H9 (cell line): ENCODE data around the gene PNPLA1. TPM values are rescaled to one million over a fixed set of nuclear protein-coding genes. Genes with fewer than 3 reads are reported as not detected.

ENCODE experiments used
- DNase-seq: peaks from one replicate; pipeline ENCODE4 v3.0.0-alpha.2; 2017
- H2AFZ ChIP-seq: one replicate; pipeline ENCODE4 v1.6.1; 2013; ENCODE audit warnings: mild to moderate bottlenecking, low read length, control low read depth, moderate library complexity
- H2AK5ac ChIP-seq: 2 replicates; pipeline ENCODE4 v1.6.1; 2013; ENCODE audit warnings: low read length, control low read depth, mixed read lengths; ENCODE audit not compliant: insufficient read length
- H2BK120ac ChIP-seq: one replicate; pipeline ENCODE4 v1.6.1; 2013; ENCODE audit warnings: low read depth, mild to moderate bottlenecking, low read length, control low read depth, inconsistent platforms; ENCODE audit not compliant: poor library complexity, severe bottlenecking
- H2BK12ac ChIP-seq: 2 replicates; pipeline ENCODE4 v1.6.1; 2013; ENCODE audit warnings: low read length, control low read depth, mixed read lengths, low read depth; ENCODE audit not compliant: insufficient read length
- H2BK15ac ChIP-seq: 2 replicates; pipeline ENCODE4 v1.6.1; 2013; ENCODE audit warnings: low read depth, low read length, control low read depth
- H2BK20ac ChIP-seq: one replicate; pipeline ENCODE4 v1.6.1; 2013; ENCODE audit warnings: low read depth, mild to moderate bottlenecking, low read length, control low read depth, inconsistent platforms; ENCODE audit not compliant: poor library complexity, severe bottlenecking
- H2BK5ac ChIP-seq: 2 replicates; pipeline ENCODE4 v1.6.1; 2013; ENCODE audit warnings: low read length, control low read depth, mixed read lengths; ENCODE audit not compliant: insufficient read length
- H3K14ac ChIP-seq: 2 replicates; pipeline ENCODE4 v1.6.1; 2013; ENCODE audit warnings: low read length, control low read depth; ENCODE audit not compliant: insufficient read depth
- H3K18ac ChIP-seq: 2 replicates; pipeline ENCODE4 v1.6.1; 2013; ENCODE audit warnings: low read depth, mild to moderate bottlenecking, mixed read lengths, low read length, control low read depth; ENCODE audit not compliant: insufficient read length
- H3K23ac ChIP-seq: 2 replicates; pipeline ENCODE4 v1.6.1; 2013; ENCODE audit warnings: low read length, control low read depth, mixed read lengths, low read depth; ENCODE audit not compliant: insufficient read length
- H3K23me2 ChIP-seq: 2 replicates; pipeline ENCODE4 v1.6.1; 2013; ENCODE audit warnings: low read depth, mild to moderate bottlenecking, mixed read lengths, low read length, control low read depth; ENCODE audit not compliant: insufficient read length, poor library complexity, severe bottlenecking
- H3K27ac ChIP-seq: 2 replicates; pipeline ENCODE4 v1.5.1; 2013; ENCODE audit warnings: low read length, control low read depth, mixed read lengths, low read depth; ENCODE audit not compliant: insufficient read length
- H3K27me3 ChIP-seq: 2 replicates; pipeline ENCODE4 v1.6.1; 2013; ENCODE audit warnings: low read length, control low read depth, inconsistent platforms; ENCODE audit not compliant: insufficient read depth
- H3K4ac ChIP-seq: 2 replicates; pipeline ENCODE4 v1.6.1; 2013; ENCODE audit warnings: low read depth, mild to moderate bottlenecking, control low read depth, inconsistent platforms, low read length, moderate library complexity
- H3K4me1 ChIP-seq: 2 replicates; pipeline ENCODE4 v1.6.1; 2013; ENCODE audit warnings: low read length, control low read depth, inconsistent platforms; ENCODE audit not compliant: insufficient read depth
- H3K4me2 ChIP-seq: 2 replicates; pipeline ENCODE4 v1.6.1; 2013; ENCODE audit warnings: low read length, control low read depth, mixed read lengths; ENCODE audit not compliant: insufficient read length, insufficient read depth
- H3K56ac ChIP-seq: 2 replicates; pipeline ENCODE4 v1.6.1; 2013; ENCODE audit warnings: low read depth, mild to moderate bottlenecking, mixed read lengths, low read length, control low read depth; ENCODE audit not compliant: insufficient read length
- H3K79me1 ChIP-seq: 2 replicates; pipeline ENCODE4 v1.6.1; 2013; ENCODE audit warnings: low read depth, mild to moderate bottlenecking, moderate library complexity, low read length, control low read depth, inconsistent platforms; ENCODE audit not compliant: insufficient read depth, poor library complexity, severe bottlenecking
- H3K79me2 ChIP-seq: 2 replicates; pipeline ENCODE4 v1.6.1; 2013; ENCODE audit warnings: low read length, control low read depth, inconsistent platforms; ENCODE audit not compliant: insufficient read depth
- H3K9ac ChIP-seq: 2 replicates; pipeline ENCODE4 v1.6.1; 2013; ENCODE audit warnings: low read length, control low read depth, mixed read lengths; ENCODE audit not compliant: insufficient read length; ENCODE audit errors: extremely low read depth
- H3K9me3 ChIP-seq: one replicate; pipeline ENCODE4 v1.6.1; 2013; ENCODE audit warnings: low read depth, low read length, inconsistent platforms; ENCODE audit not compliant: control insufficient read depth
- H3T11ph ChIP-seq: one replicate; pipeline ENCODE4 v1.6.1; 2013; ENCODE audit warnings: mild to moderate bottlenecking, low read length, control low read depth, inconsistent platforms
- H4K20me1 ChIP-seq: one replicate; pipeline ENCODE4 v1.6.1; 2013; ENCODE audit not compliant: control insufficient read depth, insufficient read length, insufficient read depth
- H4K5ac ChIP-seq: 2 replicates; pipeline ENCODE4 v1.6.1; 2013; ENCODE audit warnings: low read depth, mild to moderate bottlenecking, mixed read lengths, low read length, control low read depth; ENCODE audit not compliant: insufficient read length
- H4K8ac ChIP-seq: replicated peaks from 2 replicates; pipeline ENCODE4 v1.6.1; 2013; ENCODE audit warnings: low read length, control low read depth, mixed read lengths, low read depth; ENCODE audit not compliant: insufficient read length
- H4K91ac ChIP-seq: 2 replicates; pipeline ENCODE4 v1.6.1; 2013; ENCODE audit warnings: low read depth, mild to moderate bottlenecking, moderate library complexity, mixed read lengths, low read length, control low read depth; ENCODE audit not compliant: insufficient read length
- H3K27ac Mint-ChIP-seq, 3 experiments: 2 replicates in 2 of 3; 3 replicates in 1 of 3; pipeline ENCODE4 v1.8.0; 2020 to 2021; ENCODE audit warnings: mixed read lengths in 3 of 3, mild to moderate bottlenecking in 1 of 3, moderate library complexity in 1 of 3
- H3K27me3 Mint-ChIP-seq: 2 replicates; pipeline ENCODE4 v1.8.0; 2021; ENCODE audit warnings: low read depth, mild to moderate bottlenecking, moderate library complexity, mixed read lengths
- H3K36me3 Mint-ChIP-seq, 3 experiments: 2 replicates in 2 of 3; 3 replicates in 1 of 3; pipeline ENCODE4 v1.8.0; 2020 to 2021; ENCODE audit warnings: low read depth in 3 of 3, mixed read lengths in 3 of 3; ENCODE audit not compliant: insufficient read depth in 1 of 3
- H3K4me1 Mint-ChIP-seq, 2 experiments: 2 replicates each; pipeline ENCODE4 v1.8.0; 2020; ENCODE audit warnings: mixed read lengths in 2 of 2
- H3K4me3 Mint-ChIP-seq, 2 experiments: 2 replicates in 1 of 2; 3 replicates in 1 of 2; pipeline ENCODE4 v1.8.0; 2020 to 2021; ENCODE audit warnings: mild to moderate bottlenecking in 2 of 2, mixed read lengths in 2 of 2, moderate library complexity in 1 of 2
- H3K9me3 Mint-ChIP-seq, 2 experiments: 2 replicates in 1 of 2; 3 replicates in 1 of 2; pipeline ENCODE4 v1.8.0; 2020; ENCODE audit warnings: mild to moderate bottlenecking in 2 of 2, mixed read lengths in 2 of 2, moderate library complexity in 1 of 2
- CTCF ChIP-seq: fragments of 200-600 bp; sonication (generic); conservative IDR thresholded peaks from 3 replicates; pipeline ENCODE4 v1.8.0; 2021; ENCODE audit warnings: antibody characterized with exemption, mild to moderate bottlenecking
- WGBS: extraction: QIAGEN DNeasy Blood & Tissue Kit; methylation state at CpG from one replicate; pipeline ENCODE4 v1.1.7; 2013; ENCODE audit warnings: missing lambda C conversion rate, low lambda C conversion rate, mixed read lengths; ENCODE audit not compliant: insufficient read length; ENCODE audit errors: extremely low coverage; 5-methylcytosine and 5-hydroxymethylcytosine counted together
- total RNA-seq: library from RNA; stranded (reverse); gene quantifications from 2 replicates; pipeline ENCODE4 v1.2.1, GENCODE V29; 2021

Gene PNPLA1
- total RNA-seq, 1 experiment from 2014 or later: 0.09 TPM

DNA sequence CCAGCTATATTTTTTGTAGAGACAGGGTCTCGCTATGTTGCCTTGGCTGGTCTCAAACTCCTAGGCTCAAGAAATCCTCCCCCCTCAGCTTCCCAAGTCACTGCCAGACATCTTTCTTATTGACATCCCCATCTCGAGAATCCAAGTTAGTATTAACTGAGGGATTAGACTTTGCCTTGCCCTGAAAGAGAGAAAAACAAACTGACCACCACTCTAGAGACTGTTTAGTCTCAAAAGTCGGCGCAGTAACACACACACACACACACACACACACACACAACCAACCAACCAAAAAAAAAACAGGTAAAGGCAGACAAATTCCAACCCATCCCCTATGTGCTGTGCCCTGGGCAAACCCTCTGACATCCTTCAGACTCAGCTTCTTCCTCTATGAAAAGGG lies 27.2 kb upstream of the PNPLA1 start:
- Histone ChIP-seq H2AK5ac (no peak overlapping the region), H3K23me2 (no peaks in the 10 kb centered on the region), H2BK20ac (no peak overlapping the region), H4K8ac (no peak overlapping the region), H3K9me3 (no peaks in the 10 kb centered on the region), H3T11ph (no peak overlapping the region), H3K4me1 (peaks cover 12% of the 10 kb centered on the region; the same call in 1 of the 2 replicates), H2BK15ac (no peak overlapping the region), H3K14ac (no peak overlapping the region), H2BK12ac (no peak overlapping the region), H3K4ac (no peak overlapping the region), H3K79me2 (no peaks in the 10 kb centered on the region), H3K23ac (no peak overlapping the region), H3K27me3 (no peaks in the 10 kb centered on the region), H2AFZ (no peak overlapping the region), H3K56ac (no peak overlapping the region), H3K4me2 (no peak overlapping the region), H2BK120ac (no peak overlapping the region), H2BK5ac (no peak overlapping the region), H3K9ac (no peak overlapping the region), H3K27ac (no peak overlapping the region), H3K79me1 (no peaks in the 10 kb centered on the region), H4K91ac (no peak overlapping the region), H4K5ac (no peak overlapping the region), H4K20me1 (no peaks in the 10 kb centered on the region), H3K18ac (no peak overlapping the region)
- no peak for DNase-seq
- no peaks in the 10 kb centered on the region for H3K9me3 Mint-ChIP-seq
- no peaks in the 10 kb centered on the region; a peak in 1 of 7 replicates for H3K36me3 Mint-ChIP-seq
- no peak overlapping the region; a peak in 1 of 7 replicates for H3K27ac Mint-ChIP-seq
- peaks cover 42 to 57% of the 10 kb centered on the region in 2 experiments for H3K4me1 Mint-ChIP-seq
- no peak for TF ChIP-seq CTCF
- H3K4me3 Mint-ChIP-seq: no peak overlapping the region; a peak in 1 of 5 replicates
- WGBS: no CpG with 5 or more reads among the region's 4 CpGs
- H3K27me3 Mint-ChIP-seq: no peaks in the 10 kb centered on the region; the same call in 1 of the 2 replicates
